H1 (cell line): ENCODE measurements around the gene EIF2B5. TPM values are rescaled to one million over a fixed set of nuclear protein-coding genes. Genes with fewer than 3 reads are reported as not detected.

ENCODE experiments used
- CTCF ChIA-PET: fragments of 300-600 bp; sonication (Branson Sonifier 250); formaldehyde crosslinking; loops from one replicate; lab custom pipeline; 2021; ENCODE audit not compliant: partially characterized antibody; lab: Charles Lee
- POLR2A ChIA-PET: fragments of 300-600 bp; sonication (Branson Sonifier 250); formaldehyde crosslinking; loops from one replicate; lab custom pipeline; 2021; ENCODE audit warnings: inconsistent platforms; ENCODE audit not compliant: partially characterized antibody; lab: Charles Lee
- DNase-seq, 2 experiments: peaks; one replicate each; pipeline versions ENCODE4 v3.0.0 to v3.0.0-alpha.2; 2010 to 2022; ENCODE audit warnings: low spot score in 2 of 2, low read depth in 1 of 2, mixed read lengths in 1 of 2
- FAIRE-seq: peaks from 2 replicates; lab custom pipeline; 2011; peaks lifted over from hg19 to GRCh38; lab: Jason Lieb, UNC
- H2AFZ ChIP-seq: 2 replicates; pipeline ENCODE4 v1.8.1; 2012; ENCODE audit warnings: low read length, inconsistent platforms
- H2AK5ac ChIP-seq: 2 replicates; pipeline ENCODE4 v1.6.1; 2013; ENCODE audit warnings: low read depth, low read length
- H2BK120ac ChIP-seq: replicated peaks from 2 replicates; pipeline ENCODE3; 2013; ENCODE audit warnings: low read depth, low read length, inconsistent platforms
- H2BK12ac ChIP-seq: 2 replicates; pipeline ENCODE4 v1.6.1; 2013; ENCODE audit warnings: low read depth, low read length
- H2BK15ac ChIP-seq: 2 replicates; pipeline ENCODE4 v1.6.1; 2013; ENCODE audit warnings: low read length
- H2BK20ac ChIP-seq: 2 replicates; pipeline ENCODE4 v1.6.1; 2013; ENCODE audit warnings: low read length
- H2BK5ac ChIP-seq: 2 replicates; pipeline ENCODE4 v1.6.1; 2013; ENCODE audit warnings: low read depth, low read length
- H3K14ac ChIP-seq: 2 replicates; pipeline ENCODE4 v1.6.1; 2013; ENCODE audit warnings: inconsistent platforms; ENCODE audit not compliant: insufficient read length
- H3K18ac ChIP-seq: 2 replicates; pipeline ENCODE4 v1.6.1; 2013; ENCODE audit warnings: low read length; ENCODE audit errors: extremely low read depth
- H3K23ac ChIP-seq: 2 replicates; pipeline ENCODE4 v1.6.1; 2013; ENCODE audit warnings: inconsistent platforms; ENCODE audit not compliant: insufficient read length
- H3K23me2 ChIP-seq: 2 replicates; pipeline ENCODE4 v1.6.1; 2013; ENCODE audit warnings: low read depth, low read length
- H3K27ac ChIP-seq: 2 replicates; pipeline ENCODE4 v1.6.1; 2011; ENCODE audit warnings: low read depth, low read length, inconsistent platforms
- H3K27me3 ChIP-seq, 4 experiments: replicated peaks in 1 of 4; 1 replicate in 1 of 4; 2 replicates in 3 of 4; pipeline versions ENCODE4 v1.6.1 to v1.8.1; 2011 to 2013; ENCODE audit warnings: low read length in 3 of 4, mild to moderate bottlenecking in 3 of 4, inconsistent platforms in 2 of 4, mixed read lengths in 2 of 4, moderate library complexity in 1 of 4; ENCODE audit not compliant: control insufficient read depth in 3 of 4, insufficient read depth in 3 of 4; ENCODE audit errors: extremely low read depth in 1 of 4
- H3K36me3 ChIP-seq, 4 experiments: 2 replicates each; pipeline versions ENCODE4 v1.6.1 to v1.8.1; 2011 to 2013; ENCODE audit warnings: mild to moderate bottlenecking in 4 of 4, low read length in 3 of 4, moderate library complexity in 2 of 4, control low read depth in 1 of 4, inconsistent platforms in 1 of 4; ENCODE audit not compliant: insufficient read depth in 4 of 4, control insufficient read depth in 2 of 4
- H3K4ac ChIP-seq: replicated peaks from 2 replicates; pipeline ENCODE3; 2013; ENCODE audit warnings: low read length, low read depth, mixed read lengths, inconsistent platforms; ENCODE audit not compliant: insufficient read length
- H3K4me1 ChIP-seq, 4 experiments: replicated peaks in 1 of 4; 1 replicate in 1 of 4; 2 replicates in 3 of 4; pipeline versions ENCODE4 v1.6.1 to v1.8.1; 2011 to 2013; ENCODE audit warnings: low read length in 3 of 4, inconsistent platforms in 2 of 4, mixed read lengths in 1 of 4; ENCODE audit not compliant: insufficient read depth in 4 of 4, control insufficient read depth in 3 of 4
- H3K4me2 ChIP-seq, 2 experiments: 2 replicates each; pipeline versions ENCODE4 v1.6.1 to v1.8.1; 2011 to 2013; ENCODE audit warnings: low read depth in 2 of 2, low read length in 2 of 2, control low read depth in 1 of 2, inconsistent platforms in 1 of 2, mild to moderate bottlenecking in 1 of 2; ENCODE audit not compliant: insufficient read depth in 1 of 2
- H3K4me3 ChIP-seq, 4 experiments: fragments of 200-600, 300-600 bp in 1 of 4; sonication (generic), shearing (Covaris generic), sonication (Bioruptor Twin) in 1 of 4; 2 replicates each; pipeline versions ENCODE4 v1.5.1 to v1.8.1; 2011 to 2016; ENCODE audit warnings: low read length in 4 of 4, low read depth in 3 of 4, control low read depth in 2 of 4, inconsistent platforms in 2 of 4, mild to moderate bottlenecking in 2 of 4, mixed read lengths in 1 of 4, moderate library complexity in 1 of 4; ENCODE audit not compliant: insufficient read depth in 2 of 4; ENCODE audit errors: extremely low read depth in 1 of 4
- H3K56ac ChIP-seq: replicated peaks from 2 replicates; pipeline ENCODE3; 2013; ENCODE audit warnings: low read depth, mild to moderate bottlenecking, mixed read lengths, low read length, inconsistent platforms; ENCODE audit not compliant: insufficient read length
- H3K79me1 ChIP-seq: 2 replicates; pipeline ENCODE4 v1.6.1; 2013; ENCODE audit warnings: low read depth, low read length, control low read depth
- H3K79me2 ChIP-seq, 2 experiments: 2 replicates each; pipeline versions ENCODE4 v1.6.1 to v1.8.1; 2012 to 2013; ENCODE audit warnings: low read length in 2 of 2, mild to moderate bottlenecking in 2 of 2, inconsistent platforms in 1 of 2; ENCODE audit not compliant: insufficient read depth in 2 of 2, control insufficient read depth in 1 of 2
- H3K9ac ChIP-seq, 4 experiments: replicated peaks in 1 of 4; 1 replicate in 1 of 4; 2 replicates in 3 of 4; pipeline versions ENCODE4 v1.6.1 to v1.8.1; 2011 to 2013; ENCODE audit warnings: low read depth in 3 of 4, low read length in 3 of 4, control low read depth in 2 of 4, mild to moderate bottlenecking in 2 of 4, moderate library complexity in 2 of 4, inconsistent platforms in 1 of 4; ENCODE audit errors: extremely low read depth in 1 of 4
- H3K9me3 ChIP-seq, 2 experiments: 2 replicates each; pipeline versions ENCODE4 v1.6.1 to v1.8.1; 2012 to 2013; ENCODE audit warnings: mild to moderate bottlenecking in 2 of 2, moderate library complexity in 2 of 2, control low read depth in 1 of 2, inconsistent platforms in 1 of 2, low read depth in 1 of 2, low read length in 1 of 2, mixed read lengths in 1 of 2; ENCODE audit not compliant: insufficient read depth in 2 of 2
- H4K20me1 ChIP-seq, 2 experiments: replicated peaks in 1 of 2; 2 replicates each; pipeline versions ENCODE3 to v1.8.1; 2011 to 2013; ENCODE audit warnings: inconsistent platforms in 2 of 2, low read length in 2 of 2, mild to moderate bottlenecking in 1 of 2; ENCODE audit not compliant: insufficient read depth in 2 of 2, control insufficient read depth in 1 of 2
- H4K5ac ChIP-seq: 2 replicates; pipeline ENCODE4 v1.6.1; 2013; ENCODE audit warnings: low read length, low read depth, mixed read lengths, inconsistent platforms; ENCODE audit not compliant: insufficient read length
- H4K8ac ChIP-seq: 2 replicates; pipeline ENCODE4 v1.8.0; 2013; ENCODE audit warnings: mild to moderate bottlenecking, moderate library complexity, low read length, inconsistent platforms; ENCODE audit not compliant: insufficient read depth; ENCODE audit errors: extremely low read depth
- H4K91ac ChIP-seq: replicated peaks from 2 replicates; pipeline ENCODE3; 2013; ENCODE audit warnings: low read length, mixed read lengths, inconsistent platforms; ENCODE audit not compliant: insufficient read length
- ASH2L ChIP-seq: fragments of 200-600, 300-600 bp; sonication (generic); IDR thresholded peaks from one replicate; pipeline ENCODE4 v1.7.1; 2017; ENCODE audit warnings: low read length
- BACH1 ChIP-seq: IDR thresholded peaks from 2 replicates; pipeline ENCODE4 v1.6.1; 2012; ENCODE audit warnings: low read length, improper control_type of control experiment
- EP300 ChIP-seq, 2 experiments: IDR thresholded peaks; 1 replicate in 1 of 2; 2 replicates in 1 of 2; pipeline ENCODE4 v1.6.1; 2011 to 2012; ENCODE audit warnings: low read depth in 2 of 2, low read length in 2 of 2, mild to moderate bottlenecking in 2 of 2, borderline replicate concordance in 1 of 2, inconsistent platforms in 1 of 2, moderate library complexity in 1 of 2
- EZH2 ChIP-seq: fragments of 200-600 bp; sonication (generic); IDR thresholded peaks from 2 replicates; pipeline ENCODE4 v1.7.1; 2012; ENCODE audit warnings: low read depth, mild to moderate bottlenecking, moderate library complexity, low read length, inconsistent platforms; ENCODE audit not compliant: severe bottlenecking
- WGBS, 2 experiments: shearing (Covaris generic) in 1 of 2; methylation state at CpG; one replicate each; pipeline versions ENCODE4 v1.1.6 to v1.1.7; 2013 to 2015; ENCODE audit warnings: low lambda C conversion rate in 2 of 2, mixed read lengths in 2 of 2, inconsistent platforms in 1 of 2, low coverage in 1 of 2, missing lambda C conversion rate in 1 of 2; ENCODE audit not compliant: insufficient replicate concordance in 2 of 2, insufficient coverage in 1 of 2, insufficient read length in 1 of 2; ENCODE audit errors: extremely low coverage in 1 of 2, missing lambda C conversion rate in 1 of 2; 5-methylcytosine and 5-hydroxymethylcytosine counted together
- polyA plus RNA-seq, 7 experiments: library from polyadenylated mRNA; depleted of rRNA in 3 of 7; stranded (reverse) in 5 of 7; unstranded in 2 of 7; fragments of >200 nt in 5 of 7; fragments of 200-250 nt in 2 of 7; gene quantifications; 1 replicate in 5 of 7; 2 replicates in 1 of 7; 4 replicates in 1 of 7; pipeline versions ENCODE4 v1.2.1 to v1.2.3, GENCODE V29; 2011 to 2013; ENCODE audit warnings: missing spikeins in 2 of 7, mixed read lengths in 2 of 7
- total RNA-seq: library from RNA; stranded (reverse); fragmentation: NEBNext Ultra II Directional; extraction: Animal tissue kit (Norgen Biotek cat#: 25700); gene quantifications from 2 replicates; pipeline ENCODE4 v1.2.1, GENCODE V29; 2021

EIF2B5 gene
- total and polyA plus RNA-seq, 2 of the 8 experiments (the other 6 are each of a cell fraction or from before 2014, with no cell fraction given): 33.1 to 40.0 TPM

- Histone ChIP-seq H3K23ac (no peak overlapping the region), H4K20me1 (no peaks in the 10 kb centered on the region), H3K9ac (no peak overlapping the region), H3K36me3 (peaks cover 5 to 25% (median 15%) of the 10 kb centered on the region in 4 experiments), H2BK120ac (no peak overlapping the region), H3K56ac (no peak overlapping the region), H3K27me3 (no peaks in the 10 kb centered on the region), H3K9me3 (no peaks in the 10 kb centered on the region), H2AK5ac (no peak overlapping the region), H2BK20ac (no peak overlapping the region), H4K91ac (no peak overlapping the region), H3K79me1 (no peaks in the 10 kb centered on the region), H3K14ac (no peak overlapping the region), H4K8ac (no peak overlapping the region), H3K27ac (no peak overlapping the region), H2BK15ac (no peak overlapping the region), H3K4me2 (no peak overlapping the region), H3K4ac (no peak overlapping the region), H3K18ac (no peak overlapping the region), H3K23me2 (no peaks in the 10 kb centered on the region), H2AFZ (no peak overlapping the region), H3K79me2 (no peaks in the 10 kb centered on the region), H3K4me1 (no peaks in the 10 kb centered on the region), H2BK12ac (no peak overlapping the region), H4K5ac (no peak overlapping the region), H2BK5ac (no peak overlapping the region), H3K4me3 (no peak overlapping the region)
- ChIA-PET CTCF (interaction anchor here (1.6 kb wide), 1 partner anchor 42 kb away, joined by 3 read pairs; no protein-coding TSS in a partner anchor), POLR2A (interaction anchor here (1.2 to 4.6 kb wide), 2 partner anchors 13 to 171 kb away, joined by 3 to 26 read pairs; partner anchors contain the start of gene EIF2B5)
- DNase-seq (no peak), FAIRE-seq (no peak)
- TF ChIP-seq EP300 (IDR thresholded peaks at IDR 0.05; ENCODE audit: borderline replicate concordance in 1 of 2, low read depth in 2 of 2, low read length in 2 of 2) (no peak), BACH1 (no peak), ASH2L (no peak), EZH2 (no peak)
- WGBS, 2 experiments: 88% methylated on average over 3 of the region's 3 CpGs; no CpG with 5 or more reads in 1 of the 2 experiments
Observed at GRCh38 chr3:184148076-184148475, 12.9 kb downstream of the EIF2B5 start.
